GM06990 (cell line): Measurements from ENCODE around the gene WNT6.

Source experiments
- DNase-seq: peaks from one replicate; pipeline ENCODE4 v3.0.0-alpha.2; 2011; ENCODE audit not compliant: insufficient read length; ENCODE audit errors: extremely low read depth
- H3K27me3 ChIP-seq: replicated peaks from 2 replicates; pipeline ENCODE4 v1.6.0; 2011; ENCODE audit warnings: low read length; ENCODE audit not compliant: control insufficient read depth, insufficient read depth
- H3K36me3 ChIP-seq: 2 replicates; pipeline ENCODE4 v1.5.1; 2011; ENCODE audit warnings: low read length; ENCODE audit not compliant: control insufficient read depth, insufficient read depth
- H3K4me3 ChIP-seq: replicated peaks from 2 replicates; pipeline ENCODE4 v1.5.1; 2011; ENCODE audit warnings: low read depth, mild to moderate bottlenecking, control low read depth, low read length
- TF ChIP-seq, protein P1 (sequence below): IDR thresholded peaks from 2 replicates; pipeline ENCODE4 v1.5.1; 2011; ENCODE audit warnings: low read length, control low read depth, mild to moderate bottlenecking, inconsistent platforms; ENCODE audit not compliant: insufficient read depth, poor library complexity, severe bottlenecking

WNT6 gene

GRCh38 chr2:218819093-218819492 lies 40.5 kb upstream of the WNT6 start:
- Histone ChIP-seq H3K27me3 (no peaks in the 10 kb centered on the region), H3K36me3 (no peaks in the 10 kb centered on the region), H3K4me3 (no peak overlapping the region)
- TF ChIP-seq, protein P1, sequence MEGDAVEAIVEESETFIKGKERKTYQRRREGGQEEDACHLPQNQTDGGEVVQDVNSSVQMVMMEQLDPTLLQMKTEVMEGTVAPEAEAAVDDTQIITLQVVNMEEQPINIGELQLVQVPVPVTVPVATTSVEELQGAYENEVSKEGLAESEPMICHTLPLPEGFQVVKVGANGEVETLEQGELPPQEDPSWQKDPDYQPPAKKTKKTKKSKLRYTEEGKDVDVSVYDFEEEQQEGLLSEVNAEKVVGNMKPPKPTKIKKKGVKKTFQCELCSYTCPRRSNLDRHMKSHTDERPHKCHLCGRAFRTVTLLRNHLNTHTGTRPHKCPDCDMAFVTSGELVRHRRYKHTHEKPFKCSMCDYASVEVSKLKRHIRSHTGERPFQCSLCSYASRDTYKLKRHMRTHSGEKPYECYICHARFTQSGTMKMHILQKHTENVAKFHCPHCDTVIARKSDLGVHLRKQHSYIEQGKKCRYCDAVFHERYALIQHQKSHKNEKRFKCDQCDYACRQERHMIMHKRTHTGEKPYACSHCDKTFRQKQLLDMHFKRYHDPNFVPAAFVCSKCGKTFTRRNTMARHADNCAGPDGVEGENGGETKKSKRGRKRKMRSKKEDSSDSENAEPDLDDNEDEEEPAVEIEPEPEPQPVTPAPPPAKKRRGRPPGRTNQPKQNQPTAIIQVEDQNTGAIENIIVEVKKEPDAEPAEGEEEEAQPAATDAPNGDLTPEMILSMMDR = no peak
- DNase-seq = no peak

DNA sequence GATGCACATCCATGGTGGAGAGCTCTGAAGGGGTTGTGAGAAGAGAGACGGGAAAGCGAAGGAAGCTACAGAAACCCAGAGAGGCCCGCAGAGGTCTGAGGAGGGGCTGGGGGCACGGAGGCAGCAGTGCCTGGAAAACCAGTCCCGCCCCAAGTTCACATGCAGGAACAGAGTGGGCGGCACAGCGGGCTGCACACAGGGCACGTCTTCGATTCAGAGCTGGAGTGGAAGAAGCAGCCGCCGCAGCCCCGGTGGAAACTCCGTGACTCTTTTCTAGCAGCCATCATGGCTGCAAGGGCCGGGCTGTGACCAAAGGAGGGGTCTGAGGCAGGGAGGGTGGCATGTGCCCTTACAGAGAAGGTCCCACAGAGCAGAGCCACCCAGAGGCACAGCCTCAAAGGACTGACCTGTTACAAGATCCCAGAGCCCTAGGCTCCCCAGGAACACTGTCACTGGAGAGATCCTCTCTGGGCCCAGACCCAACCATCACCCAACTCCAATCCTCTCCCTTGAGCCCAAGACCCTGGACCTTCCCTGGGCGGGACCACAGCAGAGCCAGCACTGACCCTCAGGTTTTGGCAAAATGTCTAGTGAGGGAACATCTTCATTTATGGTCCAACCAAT lies 38.7 kb upstream of the WNT6 start:
- Histone ChIP-seq H3K27me3 (no peaks in the 10 kb centered on the region), H3K36me3 (no peaks in the 10 kb centered on the region), H3K4me3 (no peak overlapping the region)
- TF ChIP-seq, protein P1 = no peak
- DNase-seq = no peak

DNA sequence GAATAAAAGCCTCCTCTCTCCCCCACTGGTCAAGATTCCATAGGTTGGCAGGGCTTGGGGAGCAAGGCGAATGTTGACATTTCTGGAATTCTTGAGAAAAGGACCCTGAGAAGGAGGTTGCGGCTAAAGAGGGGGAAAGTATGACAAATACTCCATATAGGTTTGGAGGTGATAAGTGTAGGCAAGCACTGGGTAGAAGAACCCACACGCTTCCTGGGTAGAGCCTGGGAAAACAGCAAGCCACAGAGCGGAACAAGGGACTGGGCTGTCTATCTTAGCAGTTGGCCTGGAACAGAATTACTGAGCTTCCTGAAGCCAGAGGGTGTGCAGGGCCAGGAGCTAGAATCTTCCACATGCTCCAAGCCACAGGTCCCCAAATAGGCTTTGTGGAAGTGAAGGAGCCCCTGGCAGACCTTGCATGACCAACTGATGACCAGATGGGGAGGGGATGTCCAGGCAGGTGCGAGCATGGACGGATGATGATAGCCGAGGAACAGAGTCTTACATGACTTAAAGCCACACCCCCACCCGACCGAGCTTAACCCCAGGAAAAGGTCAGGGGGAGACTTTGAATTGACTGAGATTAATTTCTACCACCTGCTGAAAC lies 37.9 kb upstream of the WNT6 start:
- TF ChIP-seq, protein P1 = no peak
- H3K27me3 ChIP-seq = no peaks in the 10 kb centered on the region
- no peak overlapping the region for H3K4me3 ChIP-seq
- no peaks in the 10 kb centered on the region for H3K36me3 ChIP-seq
- no peak for DNase-seq

DNA sequence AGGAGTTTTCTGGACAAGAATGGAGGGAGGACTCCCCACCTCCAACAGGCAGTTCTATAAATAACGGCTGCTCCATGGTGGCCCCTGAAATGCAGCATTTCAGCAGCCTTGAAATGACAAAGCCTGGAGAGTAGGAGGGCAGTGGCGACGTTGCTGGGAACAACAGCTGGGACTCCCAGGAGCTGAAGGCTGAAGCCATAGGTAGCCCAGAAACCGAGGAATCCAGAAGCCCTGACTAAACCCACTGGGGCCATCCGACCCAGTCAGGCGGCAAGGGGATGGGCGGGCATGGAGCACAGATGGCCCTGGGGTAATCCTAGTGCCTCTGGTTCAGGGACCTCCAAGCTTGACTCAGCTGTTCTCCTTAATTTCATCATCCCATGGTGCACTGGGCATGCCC lies 37.0 kb upstream of the WNT6 start:
- no peak for DNase-seq
- H3K27me3 ChIP-seq = no peaks in the 10 kb centered on the region
- TF ChIP-seq, protein P1 = no peak
- H3K36me3 ChIP-seq = no peaks in the 10 kb centered on the region
- no peak overlapping the region for H3K4me3 ChIP-seq

GRCh38 chr2:218823196-218823855 lies 36.3 kb upstream of the WNT6 start:
- DNase-seq = no peak
- Histone ChIP-seq H3K36me3 (no peaks in the 10 kb centered on the region), H3K27me3 (no peaks in the 10 kb centered on the region; the same call in 1 of the 2 replicates), H3K4me3 (no peak overlapping the region)
- TF ChIP-seq, protein P1 = no peak
